HG02885 (cell line): ENCODE results near the gene FAM3A.

ENCODE experiments used
- ATAC-seq: cut with Tn5 transposase; IDR thresholded peaks from one replicate; pipeline ENCODE4 v1.9.1; 2021; ENCODE audit warnings: mild to moderate bottlenecking; ENCODE audit not compliant: unreplicated experiment, poor library complexity

FAM3A gene

DNA sequence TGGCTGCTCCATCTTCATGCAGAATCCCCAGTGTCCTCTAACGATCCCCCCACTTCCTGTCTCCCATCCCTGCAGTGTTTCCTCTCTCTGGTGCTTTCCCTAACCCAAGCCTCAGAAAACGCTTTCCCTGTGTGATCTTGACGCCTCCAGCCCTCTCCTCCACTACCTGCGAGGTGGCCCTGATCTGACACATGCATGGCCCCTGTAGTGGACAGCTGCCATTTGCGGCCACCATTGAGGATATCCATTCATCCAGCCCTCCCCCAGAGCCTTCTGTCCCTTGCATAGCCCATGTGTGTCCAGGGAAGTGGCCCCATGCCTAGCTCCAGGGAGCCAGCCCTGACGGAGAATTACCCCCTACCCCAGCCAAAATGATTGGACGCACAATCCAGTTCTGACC is 32.7 kb downstream of the FAM3A start:
- no peak for ATAC-seq

DNA sequence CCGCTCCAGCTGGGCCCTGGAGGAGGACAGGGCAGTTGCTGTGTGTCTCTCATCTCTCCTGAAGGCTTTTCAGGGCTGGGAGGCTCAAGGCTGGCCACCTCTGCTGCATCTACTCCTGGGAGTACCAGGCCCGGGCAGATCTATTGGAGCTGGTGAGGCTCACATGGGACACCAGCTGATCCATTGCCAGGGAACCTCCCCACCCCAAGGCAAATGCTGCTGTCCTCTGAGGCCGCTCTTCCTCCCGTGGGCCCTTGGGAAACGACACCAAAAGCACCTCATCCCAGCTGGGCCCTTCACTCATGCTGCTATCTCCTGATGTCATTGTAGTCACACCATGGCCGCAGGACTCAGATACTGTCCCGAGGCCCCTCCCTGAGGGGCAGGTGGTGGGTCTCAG is 33.2 kb downstream of the FAM3A start:
- no peak for ATAC-seq

DNA sequence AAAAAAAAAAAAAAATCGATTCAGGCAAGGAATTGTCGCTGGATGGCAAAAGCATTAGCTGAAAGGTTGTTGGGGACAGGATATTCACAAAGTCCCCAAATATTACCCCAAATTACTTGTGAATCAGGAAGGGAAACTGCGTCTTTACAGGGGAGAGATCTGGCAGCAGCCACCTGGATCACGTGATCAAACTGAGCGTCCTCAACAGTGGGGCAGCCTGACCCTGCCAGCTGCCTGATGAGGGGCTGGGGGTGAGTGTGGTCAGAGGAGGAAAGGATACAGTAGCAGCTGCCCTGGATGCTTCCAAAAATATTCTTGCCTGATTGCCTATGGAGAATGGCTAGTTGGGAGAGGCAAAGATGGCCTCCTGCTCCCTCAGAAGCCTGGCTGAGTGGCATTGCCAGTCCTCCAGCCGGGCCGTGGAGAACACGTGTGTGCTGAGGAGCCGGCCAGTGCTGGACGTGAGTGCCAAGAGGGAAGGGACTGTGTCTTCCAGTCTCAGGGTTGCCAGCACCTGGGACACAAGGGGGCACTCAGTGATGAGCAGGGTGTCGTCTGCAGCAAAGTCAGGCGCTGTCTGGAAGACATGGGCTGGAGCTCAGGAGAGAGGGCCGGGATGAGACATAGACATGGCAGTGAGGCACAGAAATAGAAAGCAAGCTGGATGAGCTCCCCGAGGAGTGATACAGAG is 34.0 kb downstream of the FAM3A start:
- ATAC-seq = no peak

DNA sequence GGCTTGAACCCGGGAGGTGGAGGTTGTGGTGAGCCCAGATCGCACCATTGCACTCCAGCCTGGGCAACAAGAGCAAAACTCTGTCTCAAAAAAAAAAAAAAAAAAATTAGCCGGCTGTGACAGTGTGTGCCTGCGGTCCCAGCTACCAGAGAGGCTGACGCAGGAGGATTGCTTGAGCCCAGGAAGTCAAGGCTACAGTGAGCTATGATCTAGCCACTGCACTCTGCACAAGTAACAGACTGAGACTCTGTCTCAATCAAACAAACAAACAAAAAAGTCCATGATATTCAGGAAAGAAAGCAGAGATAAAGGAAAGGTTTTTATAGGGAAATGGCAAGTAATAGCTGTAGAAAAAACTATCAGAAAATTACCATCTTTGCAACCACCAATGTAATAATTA is 34.8 kb downstream of the FAM3A start:
- no peak for ATAC-seq

DNA sequence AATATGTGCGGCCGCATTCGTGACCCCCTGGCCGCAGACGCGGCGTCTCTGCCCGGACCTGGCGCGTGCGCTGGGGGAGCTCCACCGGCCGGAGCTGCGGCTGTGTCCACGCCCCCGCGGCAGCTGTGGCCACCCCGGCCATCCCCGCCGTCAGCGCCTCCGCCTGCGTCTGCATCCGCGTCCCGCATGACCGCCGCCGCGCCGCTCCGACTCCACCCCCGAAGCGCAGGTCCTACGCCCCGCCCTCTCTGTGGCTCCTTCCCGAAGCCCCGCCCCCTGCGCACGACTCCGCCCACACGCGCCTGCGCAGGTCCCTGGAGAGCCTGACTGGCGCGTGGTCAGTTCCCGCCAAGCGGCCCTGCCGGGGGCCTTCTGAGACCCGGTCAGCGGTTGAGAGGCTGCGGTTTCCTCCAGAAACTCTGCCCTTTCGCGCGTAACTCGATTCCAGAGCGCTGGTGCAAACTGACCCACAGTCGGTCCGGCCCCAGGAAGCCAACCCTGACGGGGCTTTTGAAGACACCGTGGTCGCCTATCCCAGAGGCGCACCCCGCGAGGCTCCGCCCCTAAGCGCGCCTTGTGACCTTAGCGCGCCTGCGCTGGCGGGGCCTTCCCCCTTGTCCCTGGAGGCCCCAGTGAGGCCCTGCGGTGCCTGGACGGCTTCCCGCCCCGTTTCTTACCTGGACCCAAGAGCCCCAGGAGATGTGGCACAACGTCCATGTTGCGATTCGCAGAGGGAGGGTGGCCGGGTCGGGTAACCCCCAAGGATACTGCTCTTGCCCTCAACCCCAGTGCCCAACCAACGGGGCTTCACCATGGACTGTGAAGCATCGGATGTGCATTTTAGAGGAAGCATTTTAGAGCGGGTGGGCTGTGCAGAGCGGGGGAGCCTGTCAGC is 37.1 kb downstream of the FAM3A start, which contains the start of gene LAGE3:
TSS of gene LAGE3 (minus strand) at position 554 of the 895 bp plus-strand sequence. CDS start at position 188, 366 bp downstream.
- ATAC-seq = peak; percentile 86

DNA sequence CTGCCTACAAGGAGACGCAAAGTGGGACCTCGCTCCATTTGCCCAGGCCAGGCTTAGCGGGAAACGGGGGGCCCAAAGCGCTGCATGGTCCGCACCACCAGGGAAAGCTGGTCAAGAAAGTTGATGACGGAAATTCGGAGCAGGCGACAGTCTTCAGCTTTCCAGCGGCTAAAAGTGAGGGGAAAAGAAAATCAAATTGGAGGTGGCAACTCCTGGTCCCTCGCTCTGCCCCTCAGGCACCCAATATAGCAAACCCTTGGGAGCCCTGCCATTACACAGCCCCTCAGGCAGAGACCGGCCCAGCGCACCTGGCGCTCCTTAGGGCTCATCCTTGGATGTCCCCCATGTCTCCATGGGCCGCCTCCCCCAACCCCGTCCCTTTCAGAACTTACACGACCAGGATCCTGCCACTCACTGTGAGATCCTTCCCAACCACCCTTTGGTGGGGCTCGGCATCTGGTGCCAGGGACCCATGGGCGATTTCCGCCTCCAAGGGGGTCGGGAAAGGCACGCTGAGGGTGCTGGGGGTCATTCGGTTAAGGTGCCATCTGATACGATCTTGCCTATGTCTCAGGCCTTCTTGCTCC is 38.0 kb downstream of the FAM3A start:
- no peak for ATAC-seq

DNA sequence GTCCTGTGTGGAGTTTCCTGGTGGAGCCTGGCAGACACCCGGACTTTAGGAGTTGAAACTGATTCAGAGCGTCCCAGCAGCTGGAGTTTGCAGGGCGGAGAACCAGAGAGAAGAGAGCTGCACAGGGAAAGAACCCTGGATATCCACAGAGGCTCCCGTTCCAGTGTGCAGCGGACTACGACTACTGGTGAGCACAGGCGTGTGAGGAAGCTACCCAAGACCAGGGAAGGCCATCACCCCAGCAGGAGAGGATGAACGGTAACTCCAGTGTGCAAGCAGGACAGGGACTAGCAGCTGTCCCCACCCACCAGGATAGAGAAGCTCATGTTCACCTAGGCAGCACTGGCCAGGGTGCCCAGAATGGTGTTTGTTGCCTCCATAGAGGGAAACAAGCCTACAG is 39.2 kb downstream of the FAM3A start:
- no peak for ATAC-seq

DNA sequence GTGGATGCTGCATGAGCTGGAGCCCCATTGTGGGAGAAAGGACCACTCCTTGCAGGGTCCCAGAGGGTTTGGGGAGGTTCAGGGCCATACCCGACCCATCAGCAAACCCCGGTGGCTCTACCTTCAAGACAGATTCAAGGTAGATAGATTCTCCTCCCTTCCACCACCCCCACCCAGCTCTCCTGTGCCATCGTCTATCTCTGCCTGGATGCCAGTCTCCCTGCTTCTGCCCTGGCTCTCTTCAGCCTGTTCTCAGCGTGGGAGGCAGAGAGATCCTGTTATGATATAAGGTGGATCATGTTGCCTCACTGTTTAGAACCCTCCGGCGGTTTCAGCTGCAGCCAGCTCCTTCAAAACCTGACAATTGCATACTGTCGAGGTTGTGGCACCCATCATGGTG is 42.3 kb downstream of the FAM3A start:
- ATAC-seq = no peak

DNA sequence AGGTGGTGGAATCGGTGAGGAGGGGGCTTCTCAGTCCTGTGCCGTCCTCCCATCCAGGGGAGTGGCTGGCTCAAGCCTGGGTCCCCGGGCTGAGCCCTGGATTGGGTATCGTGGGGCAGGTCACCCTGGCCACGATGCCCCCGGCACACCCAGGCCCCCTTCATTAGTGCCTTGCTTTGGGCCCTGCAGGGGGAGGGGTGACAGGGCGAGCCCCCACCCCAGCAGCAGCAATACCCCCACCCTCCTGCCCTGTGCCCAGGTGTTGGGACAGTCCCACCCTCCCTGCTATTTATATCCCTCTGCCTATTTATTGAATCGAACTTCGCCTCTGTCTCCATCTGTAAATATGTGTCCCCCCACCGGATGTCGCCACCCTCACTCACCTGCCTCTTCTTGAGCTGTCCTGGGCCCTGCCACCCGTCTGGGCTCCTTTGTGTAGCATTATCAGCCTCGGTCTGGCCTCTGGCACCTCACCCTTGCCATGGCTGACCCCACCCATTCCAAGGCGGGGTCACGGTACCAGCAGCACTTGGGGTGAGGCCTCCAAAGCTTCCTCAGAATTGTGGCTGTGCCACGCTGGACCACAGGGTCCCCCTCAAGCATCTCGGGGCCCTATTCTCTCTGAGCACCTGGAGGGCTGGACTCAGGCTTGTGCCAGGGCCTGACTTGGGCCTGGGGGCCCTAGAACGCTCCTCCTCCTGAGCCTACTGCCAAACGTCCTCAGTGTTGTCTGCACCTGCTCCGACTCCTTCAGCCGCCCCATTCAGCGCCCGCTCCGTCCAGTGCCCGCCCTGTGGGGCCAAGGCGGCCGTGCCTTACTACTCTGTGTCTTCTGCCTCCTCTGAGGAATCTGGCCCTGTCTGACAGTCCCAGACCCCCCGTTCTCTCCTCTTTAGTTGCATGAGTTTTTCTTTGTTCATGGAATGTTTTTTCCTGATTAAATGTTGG is 43.1 kb downstream of the FAM3A start:
- ATAC-seq = no peak

DNA sequence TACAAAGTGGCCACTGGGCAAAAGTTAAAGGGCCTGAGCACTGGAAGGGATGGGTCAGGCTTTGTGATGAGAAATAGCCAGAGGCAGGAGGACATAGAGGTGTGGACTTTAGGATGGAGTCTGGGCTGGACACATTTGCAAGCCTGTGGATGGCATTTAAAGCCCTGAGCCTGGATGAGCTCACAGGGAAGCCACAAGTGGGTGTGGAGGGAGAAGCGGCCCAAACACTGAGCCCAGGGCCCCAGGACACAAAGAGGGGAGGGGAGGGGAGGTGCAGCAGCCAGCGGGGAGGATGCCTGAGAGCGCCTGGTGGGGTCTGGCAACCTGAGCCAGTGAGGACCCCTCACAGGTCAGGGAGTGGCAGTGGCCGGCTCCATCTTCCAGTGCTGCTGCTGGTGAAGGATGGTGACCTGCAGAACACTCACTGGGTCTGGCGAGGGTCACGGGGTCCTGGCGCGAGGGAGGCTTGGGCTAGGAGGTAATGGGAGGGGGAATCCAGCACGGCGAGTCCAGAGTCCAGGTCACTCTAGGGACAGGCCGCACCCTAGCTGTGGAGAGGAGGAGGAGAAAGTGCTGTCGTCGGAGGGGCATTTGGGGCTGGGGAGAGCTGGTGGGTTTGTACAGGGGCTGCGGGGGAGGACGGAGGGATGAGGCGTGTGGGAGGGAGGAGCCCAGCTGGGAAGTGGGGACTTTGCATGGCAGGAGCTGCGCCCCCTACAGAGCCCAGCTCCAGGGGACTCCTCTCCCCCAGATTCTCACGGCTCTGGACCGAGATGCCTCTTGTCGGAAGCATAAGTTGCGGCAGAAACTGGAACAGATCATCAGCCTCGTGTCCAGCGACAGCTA is 44.0 kb downstream of the FAM3A start:
- no peak for ATAC-seq

DNA sequence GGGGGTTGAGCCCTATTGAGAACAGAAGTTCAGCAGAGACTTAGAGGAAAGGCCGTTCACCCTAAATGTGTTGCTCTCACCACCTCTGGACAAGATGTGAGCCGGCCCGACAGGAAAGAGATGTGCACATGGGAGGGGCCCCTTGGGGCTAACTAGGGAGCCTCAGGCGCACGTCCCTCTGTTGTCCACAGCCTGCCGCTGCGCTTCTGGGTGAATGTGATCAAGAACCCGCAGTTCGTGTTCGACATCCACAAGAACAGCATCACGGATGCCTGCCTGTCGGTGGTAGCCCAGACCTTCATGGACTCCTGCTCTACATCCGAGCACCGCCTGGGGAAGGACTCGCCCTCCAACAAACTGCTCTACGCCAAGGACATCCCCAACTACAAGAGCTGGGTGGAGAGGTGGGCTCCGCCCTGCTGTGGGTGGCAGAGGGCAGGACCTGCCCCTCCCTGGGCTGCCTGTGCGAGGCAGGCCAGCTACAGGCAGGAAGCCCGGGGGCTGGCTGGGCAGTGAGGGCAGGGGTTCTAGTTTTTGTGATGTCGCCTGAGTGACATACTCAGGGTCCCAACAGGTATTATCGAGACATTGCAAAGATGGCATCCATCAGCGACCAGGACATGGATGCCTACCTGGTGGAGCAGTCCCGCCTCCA is 45.0 kb downstream of the FAM3A start:
- ATAC-seq = no peak

DNA sequence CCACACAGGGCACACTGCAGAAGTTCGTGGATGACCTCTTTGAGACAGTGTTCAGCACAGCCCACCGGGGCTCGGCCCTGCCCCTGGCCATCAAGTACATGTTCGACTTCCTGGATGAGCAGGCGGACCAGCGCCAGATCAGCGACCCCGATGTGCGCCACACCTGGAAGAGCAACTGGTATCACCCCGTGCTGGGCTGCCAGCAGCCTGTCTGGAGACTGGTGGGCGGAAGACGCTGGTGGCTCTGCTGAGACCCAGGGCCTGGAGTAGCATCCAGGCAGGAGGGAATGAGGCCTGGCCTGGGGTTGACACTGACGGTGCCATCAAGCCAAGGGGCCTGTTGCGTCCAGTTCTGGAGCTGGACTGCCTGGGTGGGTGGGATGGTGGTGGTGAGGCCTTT is 45.6 kb downstream of the FAM3A start:
- no peak for ATAC-seq

DNA sequence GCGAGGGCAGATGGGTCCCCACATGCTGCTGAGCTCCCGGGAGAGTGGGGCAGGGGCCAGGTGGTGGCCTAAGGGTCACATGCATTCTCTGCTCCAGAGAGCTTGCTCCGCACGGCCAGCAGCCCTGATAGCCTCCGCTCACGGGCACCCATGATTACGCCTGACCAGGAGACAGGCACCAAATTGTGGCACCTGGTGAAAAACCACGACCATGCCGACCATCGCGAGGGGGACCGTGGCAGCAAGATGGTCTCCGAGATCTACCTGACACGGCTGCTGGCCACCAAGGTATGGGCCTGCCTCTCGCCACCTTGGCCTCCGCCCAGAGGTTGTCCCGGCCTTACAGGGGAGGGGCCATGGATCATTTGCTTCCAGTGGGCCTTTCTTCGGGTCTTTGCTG is 46.2 kb downstream of the FAM3A start:
- no peak for ATAC-seq

DNA sequence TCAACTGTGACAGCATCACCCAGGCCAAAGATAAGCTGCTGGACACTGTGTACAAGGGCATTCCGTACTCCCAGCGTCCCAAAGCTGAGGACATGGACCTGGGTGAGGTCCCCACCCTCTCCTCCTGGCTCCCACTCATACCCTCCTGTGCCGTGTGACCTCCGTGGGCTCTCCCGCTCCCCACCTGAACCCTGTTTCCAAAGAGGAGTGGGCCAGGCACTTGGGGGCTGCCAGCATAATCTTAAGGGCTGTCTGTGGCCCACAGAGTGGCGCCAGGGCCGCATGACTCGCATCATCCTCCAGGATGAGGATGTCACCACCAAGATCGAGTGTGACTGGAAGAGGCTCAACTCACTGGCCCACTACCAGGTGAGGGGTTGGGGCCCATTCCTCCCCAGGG is 46.9 kb downstream of the FAM3A start:
- no peak for ATAC-seq

DNA sequence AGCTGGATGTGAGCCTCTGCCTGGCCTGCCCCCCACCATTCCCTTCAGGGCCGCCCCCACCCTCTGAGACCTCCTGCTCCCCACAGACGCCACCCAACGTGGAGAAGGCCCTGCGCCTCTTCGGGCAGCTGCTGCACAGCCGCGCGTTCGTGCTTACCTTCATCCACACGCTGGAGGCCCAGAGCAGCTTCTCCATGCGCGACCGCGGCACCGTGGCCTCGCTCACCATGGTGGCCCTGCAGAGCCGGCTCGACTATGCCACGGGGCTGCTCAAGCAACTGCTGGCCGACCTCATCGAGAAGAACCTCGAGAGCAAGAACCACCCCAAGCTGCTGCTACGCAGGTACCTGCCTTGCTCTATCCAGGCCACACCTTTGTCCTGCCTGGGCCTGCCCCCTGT is 47.8 kb downstream of the FAM3A start:
- ATAC-seq = no peak

DNA sequence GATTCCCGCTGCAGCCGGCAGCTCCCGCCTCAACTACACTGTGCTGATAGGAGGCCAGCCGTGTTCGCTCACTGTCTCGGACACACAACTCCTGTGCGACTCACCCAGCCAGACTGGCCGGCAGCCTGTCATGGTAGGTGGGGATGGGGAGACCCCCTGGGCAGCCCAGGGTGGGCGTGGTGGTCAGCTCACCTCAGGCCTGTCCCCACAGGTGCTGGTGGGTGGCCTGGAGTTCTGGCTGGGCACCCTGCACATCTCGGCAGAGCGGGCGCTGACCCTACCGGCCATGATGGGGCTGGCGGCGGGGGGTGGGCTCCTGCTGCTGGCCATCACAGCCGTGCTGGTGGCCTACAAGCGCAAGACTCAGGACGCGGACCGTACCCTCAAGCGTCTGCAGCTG is 48.5 kb downstream of the FAM3A start:
- no peak for ATAC-seq

DNA sequence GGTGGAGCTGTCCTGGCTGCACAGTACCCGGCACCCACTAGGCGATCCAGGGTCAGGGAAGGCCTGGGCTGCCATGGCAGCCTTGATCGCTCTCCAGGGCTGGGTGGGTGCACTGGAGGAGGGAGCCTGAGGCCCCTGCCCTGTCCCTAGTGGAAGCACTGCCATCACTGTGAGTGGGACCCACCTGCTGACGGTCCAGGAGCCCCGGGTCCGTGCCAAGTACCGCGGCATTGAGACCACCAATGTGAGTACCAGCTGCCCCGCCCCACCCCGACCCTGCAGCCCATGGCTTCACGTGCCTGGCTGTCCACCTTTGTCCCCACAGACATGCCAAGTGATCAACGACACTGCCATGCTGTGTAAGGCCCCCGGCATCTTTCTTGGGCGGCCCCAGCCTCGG is 49.1 kb downstream of the FAM3A start:
- ATAC-seq = no peak

DNA sequence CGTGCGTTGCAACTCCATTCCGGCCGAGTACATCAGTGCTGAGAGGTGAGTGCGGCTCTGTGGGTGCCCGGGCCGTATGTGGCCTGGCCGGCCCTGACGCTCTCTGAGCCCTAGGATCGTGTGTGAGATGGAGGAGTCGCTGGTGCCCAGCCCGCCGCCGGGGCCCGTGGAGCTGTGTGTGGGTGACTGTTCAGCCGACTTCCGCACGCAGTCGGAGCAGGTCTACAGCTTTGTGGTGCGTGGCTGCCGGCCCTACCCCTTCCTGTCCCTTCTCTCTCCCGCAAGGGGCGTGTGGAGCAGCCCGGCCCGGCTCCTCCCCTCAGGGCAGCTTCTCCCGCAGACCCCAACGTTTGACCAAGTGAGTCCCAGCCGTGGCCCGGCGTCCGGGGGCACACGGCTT is 50.0 kb downstream of the FAM3A start:
- no peak for ATAC-seq

DNA sequence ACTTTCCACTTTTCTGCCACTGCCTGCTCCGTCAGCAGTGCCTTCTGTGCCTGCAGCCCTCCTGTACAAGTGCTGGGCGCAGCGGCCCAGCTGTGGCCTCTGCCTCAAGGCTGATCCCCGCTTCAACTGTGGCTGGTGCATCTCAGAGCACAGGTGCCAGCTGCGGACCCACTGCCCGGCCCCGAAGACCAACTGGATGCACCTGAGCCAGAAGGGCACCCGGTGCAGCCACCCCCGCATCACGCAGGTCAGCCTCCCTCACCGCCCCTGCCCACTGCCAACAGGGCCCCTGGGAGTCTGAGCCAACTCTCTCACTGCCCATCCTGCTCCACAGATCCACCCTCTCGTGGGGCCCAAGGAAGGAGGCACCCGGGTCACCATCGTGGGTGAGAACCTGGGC is 50.4 kb downstream of the FAM3A start:
- ATAC-seq = no peak
